ENCODE data around the gene CDK5RAP1.
"Not testable (repeated sequence)": the region's sequence is repeated elsewhere in the genome, so short reads cannot be mapped to it uniquely, and the experiment has no call there.

CDK5RAP1 gene

GRCh38 chr20:33437141-33437911 is 36.0 kb upstream of the CDK5RAP1 start:
- no peak for TF ChIP-seq PKNOX1 (IDR thresholded peaks at IDR 0.05)
- no peak for TF ChIP-seq TARDBP (IDR thresholded peaks at IDR 0.05)
- TF ChIP-seq BHLHE40 (IDR thresholded peaks at IDR 0.05; ENCODE audit: borderline replicate concordance): no peak
- no peak for TF ChIP-seq ARNT (IDR thresholded peaks at IDR 0.05)
- no peak for TF ChIP-seq FOXM1 (IDR thresholded peaks at IDR 0.05; ENCODE audit: borderline replicate concordance)
- ChIA-PET CTCF (no interaction called here), POLR2A (no interaction called here)
- DNase-seq (ENCODE audit: extremely low spot score): no peak

- TF ChIP-seq TARDBP (IDR thresholded peaks at IDR 0.05) (no peak), ARNT (IDR thresholded peaks at IDR 0.05) (no peak), LEF1 (IDR thresholded peaks at IDR 0.05; ENCODE audit: borderline replicate concordance) (no peak), FOXA1 (IDR thresholded peaks at IDR 0.05) (no peak), HDGF (IDR thresholded peaks at IDR 0.05; ENCODE audit: borderline replicate concordance) (no peak), FOXK2 (IDR thresholded peaks at IDR 0.05) (no peak), ZNF384 (IDR thresholded peaks at IDR 0.05) (no peak), CTBP1 (IDR thresholded peaks at IDR 0.05; ENCODE audit: borderline replicate concordance) (no peak), PKNOX1 (IDR thresholded peaks at IDR 0.05) (no peak), L3MBTL2 (conservative IDR thresholded peaks at IDR 0.05) (no peak), FOXM1 (IDR thresholded peaks at IDR 0.05; ENCODE audit: borderline replicate concordance) (no peak), NFRKB (IDR thresholded peaks at IDR 0.05) (no peak), SUZ12 (IDR thresholded peaks at IDR 0.05) (no peak), ELF4 (IDR thresholded peaks at IDR 0.05) (no peak), BHLHE40 (IDR thresholded peaks at IDR 0.05; ENCODE audit: borderline replicate concordance) (no peak), SP1 (IDR thresholded peaks at IDR 0.05) (no peak)
- ChIA-PET CTCF (interaction anchor here (0.6 kb wide), 1 partner anchor 13 kb away, joined by 7 read pairs; no protein-coding TSS in a partner anchor), POLR2A (interaction anchor here (2.0 kb wide), 1 partner anchor 9 kb away, joined by 6 read pairs; the partner anchor contains the start of gene SNTA1)
Observed at GRCh38 chr20:33434434-33434833, 33.1 kb upstream of the CDK5RAP1 start.

GRCh38 chr20:33433465-33434234 is 32.3 kb upstream of the CDK5RAP1 start:
- no peak for DNase-seq (ENCODE audit: extremely low spot score)
- no peak for TF ChIP-seq CTBP1 (IDR thresholded peaks at IDR 0.05; ENCODE audit: borderline replicate concordance)
- TF ChIP-seq FOXA1 (IDR thresholded peaks at IDR 0.05): no peak
- TF ChIP-seq ELF4 (IDR thresholded peaks at IDR 0.05): no peak
- TF ChIP-seq TARDBP (IDR thresholded peaks at IDR 0.05): no peak
- no peak for TF ChIP-seq FOXM1 (IDR thresholded peaks at IDR 0.05; ENCODE audit: borderline replicate concordance)
- TF ChIP-seq LEF1 (IDR thresholded peaks at IDR 0.05; ENCODE audit: borderline replicate concordance): no peak
- TF ChIP-seq ZNF384 (IDR thresholded peaks at IDR 0.05): no peak
- TF ChIP-seq PKNOX1 (IDR thresholded peaks at IDR 0.05): no peak
- CTCF ChIA-PET: interaction anchor here (0.6 kb wide), 1 partner anchor 12 kb away, joined by 7 read pairs; no protein-coding TSS in a partner anchor
- POLR2A ChIA-PET: interaction anchor here (2.0 kb wide), 1 partner anchor 10 kb away, joined by 6 read pairs; the partner anchor contains the start of gene SNTA1

More at GRCh38 chr20:33434434-33434833, 33.1 kb upstream of the CDK5RAP1 start:
- no peak for DNase-seq (ENCODE audit: extremely low spot score)

- no peak for TF ChIP-seq SUZ12 (IDR thresholded peaks at IDR 0.05)
- TF ChIP-seq SP1 (IDR thresholded peaks at IDR 0.05): no peak
- TF ChIP-seq LEF1 (IDR thresholded peaks at IDR 0.05; ENCODE audit: borderline replicate concordance): no peak
- no peak for TF ChIP-seq NFRKB (IDR thresholded peaks at IDR 0.05)
- no peak for TF ChIP-seq ARNT (IDR thresholded peaks at IDR 0.05)
- TF ChIP-seq FOXM1 (IDR thresholded peaks at IDR 0.05; ENCODE audit: borderline replicate concordance): no peak
- TF ChIP-seq PKNOX1 (IDR thresholded peaks at IDR 0.05): no peak
- no peak for TF ChIP-seq HDGF (IDR thresholded peaks at IDR 0.05; ENCODE audit: borderline replicate concordance)
- no peak for TF ChIP-seq L3MBTL2 (conservative IDR thresholded peaks at IDR 0.05)
- no peak for TF ChIP-seq BHLHE40 (IDR thresholded peaks at IDR 0.05; ENCODE audit: borderline replicate concordance)
- TF ChIP-seq ZNF384 (IDR thresholded peaks at IDR 0.05): no peak
- no peak for TF ChIP-seq ELF4 (IDR thresholded peaks at IDR 0.05)
- no peak for TF ChIP-seq FOXK2 (IDR thresholded peaks at IDR 0.05)
- TF ChIP-seq FOXA1 (IDR thresholded peaks at IDR 0.05): no peak
- no peak for TF ChIP-seq TARDBP (IDR thresholded peaks at IDR 0.05)
- no peak for TF ChIP-seq CTBP1 (IDR thresholded peaks at IDR 0.05; ENCODE audit: borderline replicate concordance)
- CTCF ChIA-PET: no interaction called here
- no peak for DNase-seq (ENCODE audit: extremely low spot score)
- POLR2A ChIA-PET: no interaction called here
Observed at GRCh38 chr20:33431797-33432381, 30.6 kb upstream of the CDK5RAP1 start.

- DNase-seq (ENCODE audit: extremely low spot score); CTCF ChIA-PET; POLR2A ChIA-PET: not testable (repeated sequence)
Observed at GRCh38 chr20:33423875-33424274, 22.6 kb upstream of the CDK5RAP1 start.
